Measurements from ENCODE around the gene FAIM2. TPM values are rescaled to one million over a fixed set of nuclear protein-coding genes. Genes with fewer than 3 reads are reported as not detected.

Gene FAIM2
- polyA plus RNA-seq, 3 donors, result 1.9 to 5.4 (median 4.9) TPM

DNA sequence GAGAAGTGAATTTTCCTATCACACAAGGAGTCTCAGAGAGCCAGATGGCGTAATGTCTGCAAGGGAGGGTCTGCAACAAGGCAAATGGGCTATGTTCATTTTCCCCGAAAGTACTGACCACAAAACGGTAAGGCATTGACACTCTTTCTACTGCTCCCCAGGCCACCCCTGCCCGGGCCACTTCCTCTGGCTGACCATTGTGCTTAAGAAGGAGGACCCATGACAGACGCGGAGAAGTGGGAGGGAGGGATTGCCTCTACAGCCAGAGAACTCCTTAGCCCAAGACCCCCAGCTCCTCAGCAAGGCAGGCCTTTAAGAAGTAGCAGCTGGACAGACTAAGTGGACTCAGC, 76.7 kb downstream of the FAIM2 start:
- DNase-seq, result no peak

DNA sequence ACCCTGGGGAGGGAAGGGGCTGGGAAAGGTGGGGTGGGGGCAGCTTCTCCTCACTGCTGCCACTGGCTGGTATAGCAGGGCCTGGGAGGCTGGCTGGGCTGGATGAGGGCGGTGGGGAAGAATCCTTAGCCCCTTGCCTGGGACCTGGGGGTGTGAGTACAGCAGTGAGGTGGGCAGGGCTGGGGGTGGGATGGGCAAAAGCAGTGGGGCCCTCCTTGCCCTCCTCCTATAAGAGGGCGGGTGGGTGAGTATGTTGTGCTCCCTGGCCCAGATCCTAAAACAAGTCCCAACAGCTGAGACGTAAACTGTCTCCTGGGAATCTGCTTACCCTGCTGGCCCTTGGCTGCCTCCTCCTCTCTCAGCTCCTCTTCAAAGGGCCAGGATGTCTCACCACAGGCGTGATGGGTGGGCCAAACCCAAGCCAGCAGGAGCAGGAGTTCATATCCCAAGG, 77.7 kb downstream of the FAIM2 start:
- no peak for DNase-seq

DNA sequence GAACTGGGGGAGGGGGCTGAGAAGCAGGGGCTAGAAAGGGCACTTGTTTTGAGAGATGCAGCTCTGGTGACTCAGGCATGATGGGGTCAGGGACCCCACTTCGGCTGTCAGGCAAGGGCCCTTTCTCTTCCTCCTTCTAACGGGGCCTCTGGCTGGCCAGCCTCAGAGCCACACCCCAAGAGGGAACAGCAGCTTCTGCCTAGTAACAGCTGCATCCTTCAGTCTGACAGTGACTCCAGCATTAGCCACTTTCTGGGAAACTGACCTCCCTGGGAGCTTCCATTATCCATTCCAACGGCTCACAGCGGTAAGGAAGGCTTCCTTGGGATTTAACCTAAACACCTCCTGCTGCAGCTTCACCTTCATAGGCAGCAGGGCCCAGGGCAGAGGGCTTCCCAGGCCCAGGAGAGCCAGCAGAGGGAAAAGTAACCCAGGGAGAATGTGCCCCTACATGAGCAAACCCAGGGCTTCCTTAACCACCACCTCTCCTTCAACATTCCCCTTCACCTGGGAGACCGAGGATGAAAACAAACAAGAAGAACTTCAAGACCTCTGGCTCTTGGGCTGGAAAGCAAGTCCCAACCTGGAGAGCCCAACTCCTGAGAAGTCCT, 78.2 kb downstream of the FAIM2 start:
- no peak for DNase-seq

DNA sequence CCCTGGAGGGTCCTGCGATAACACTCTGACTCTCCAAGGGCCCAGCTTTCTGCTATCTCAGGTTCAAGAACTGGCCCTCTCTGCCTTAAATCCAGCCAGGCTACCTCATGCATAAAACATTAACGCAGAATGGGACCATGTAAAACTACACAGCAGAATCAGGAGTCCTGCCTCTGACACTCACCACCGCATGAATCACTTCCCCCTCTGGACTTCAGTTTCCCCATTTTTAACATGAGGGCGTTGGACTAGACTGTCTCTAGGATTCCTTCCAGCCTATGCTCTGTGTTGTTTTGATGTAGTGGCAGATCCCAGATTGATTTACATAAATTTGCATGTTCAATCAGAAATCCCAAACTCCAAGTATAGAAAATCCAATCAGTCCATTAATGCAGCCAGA, 78.8 kb downstream of the FAIM2 start:
- DNase-seq, result no peak

DNA sequence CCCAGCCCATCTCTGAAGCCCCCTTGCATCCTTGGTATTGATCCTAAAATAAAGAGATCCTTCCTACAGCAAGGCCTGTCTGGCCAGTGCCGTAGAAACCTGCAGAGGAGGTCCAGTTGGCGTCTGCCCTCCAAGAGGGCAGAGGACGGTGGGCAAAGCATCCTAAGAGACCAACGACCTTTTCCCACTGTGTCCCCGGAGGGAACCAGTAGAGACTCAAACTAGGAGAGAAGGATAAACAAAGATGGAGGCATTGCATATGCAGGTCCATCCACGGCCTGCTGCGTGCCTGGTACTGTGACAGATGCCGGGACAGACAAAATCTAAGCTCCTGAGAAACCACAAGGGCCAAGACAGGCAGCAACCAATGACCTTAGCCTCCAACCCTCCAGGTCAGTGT, 79.3 kb downstream of the FAIM2 start:
- no peak for DNase-seq

DNA sequence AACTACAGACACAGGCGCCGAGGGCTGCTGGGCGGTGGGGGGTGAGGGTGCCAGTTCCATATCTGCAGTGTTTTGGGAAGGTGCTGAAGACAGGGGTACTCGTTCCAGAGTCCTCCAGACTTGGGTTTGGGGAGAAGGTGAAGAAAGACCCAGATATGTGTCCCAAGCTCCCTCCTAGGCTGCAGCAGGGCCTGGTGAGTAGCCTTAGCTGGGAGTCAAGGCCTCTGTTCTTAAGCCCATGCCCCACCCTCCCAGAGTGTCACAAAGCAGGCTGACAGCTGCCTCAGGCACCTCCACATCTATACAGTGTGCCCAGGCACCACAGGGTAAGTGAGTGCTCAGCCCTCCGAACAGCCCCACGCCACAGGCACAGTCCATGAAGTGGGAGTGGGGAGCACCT, 79.7 kb downstream of the FAIM2 start:
- no peak for DNase-seq

DNA sequence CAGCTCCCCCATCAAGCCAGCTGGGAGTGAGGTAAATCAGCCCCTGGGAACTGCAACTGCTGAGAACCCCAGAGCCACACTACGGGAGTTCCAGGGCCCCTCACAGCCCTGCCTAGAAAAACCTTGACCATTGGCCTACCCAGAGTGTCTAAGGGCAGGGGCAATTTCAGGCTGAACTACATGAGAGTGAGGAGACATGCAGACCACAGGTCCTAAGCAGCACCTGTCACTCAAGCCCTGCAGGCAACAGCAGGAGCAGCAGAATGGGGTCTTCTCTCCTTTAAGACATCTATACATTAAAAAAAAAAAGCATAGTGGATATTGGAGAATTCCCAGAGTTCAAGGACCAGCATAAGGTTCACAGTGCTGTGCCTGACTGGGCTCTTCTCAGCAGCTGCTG, 80.3 kb downstream of the FAIM2 start:
- no peak for DNase-seq

DNA sequence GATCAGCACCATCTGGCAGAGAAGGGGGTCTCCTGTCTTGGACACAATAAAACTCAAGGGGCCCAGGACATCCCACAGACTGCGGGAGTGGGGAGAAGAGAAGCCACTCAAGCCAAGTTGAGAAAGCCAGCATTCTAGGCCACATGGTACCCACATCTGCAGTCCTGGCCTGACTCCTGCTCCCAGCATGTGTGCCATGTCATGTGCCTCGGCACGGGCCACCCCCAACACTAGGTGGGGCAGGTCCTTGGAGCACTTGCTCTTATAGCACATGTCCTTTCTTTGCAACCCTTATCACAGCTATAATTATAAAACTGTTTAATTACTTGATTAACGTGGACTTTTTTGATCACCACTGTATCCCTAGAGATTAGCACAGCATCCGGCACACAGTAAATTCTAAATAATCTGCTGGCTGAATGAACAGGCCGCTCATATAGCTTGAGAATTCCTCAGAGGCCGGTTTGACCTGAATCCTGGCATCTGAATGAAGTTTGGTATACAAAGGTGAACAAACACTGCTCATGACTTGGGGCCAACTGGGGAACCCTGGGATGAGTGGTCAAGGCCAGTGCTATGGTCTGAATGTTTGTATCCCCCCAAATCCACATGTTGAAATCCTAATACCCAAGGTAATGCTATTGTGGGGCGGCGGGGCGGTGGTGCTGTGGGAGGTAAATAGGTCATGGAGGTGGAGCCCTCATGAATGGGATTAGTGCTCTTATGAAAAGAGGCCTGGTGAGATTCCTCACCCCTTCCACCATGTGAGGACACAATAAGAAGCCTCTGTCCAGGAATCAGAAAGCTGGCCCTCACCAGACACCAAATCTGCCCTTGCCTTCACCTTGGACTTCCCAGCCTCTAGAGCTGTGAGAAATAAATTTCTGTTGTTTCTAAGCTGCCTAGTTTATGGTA, 82.1 kb downstream of the FAIM2 start:
- no peak for DNase-seq

DNA sequence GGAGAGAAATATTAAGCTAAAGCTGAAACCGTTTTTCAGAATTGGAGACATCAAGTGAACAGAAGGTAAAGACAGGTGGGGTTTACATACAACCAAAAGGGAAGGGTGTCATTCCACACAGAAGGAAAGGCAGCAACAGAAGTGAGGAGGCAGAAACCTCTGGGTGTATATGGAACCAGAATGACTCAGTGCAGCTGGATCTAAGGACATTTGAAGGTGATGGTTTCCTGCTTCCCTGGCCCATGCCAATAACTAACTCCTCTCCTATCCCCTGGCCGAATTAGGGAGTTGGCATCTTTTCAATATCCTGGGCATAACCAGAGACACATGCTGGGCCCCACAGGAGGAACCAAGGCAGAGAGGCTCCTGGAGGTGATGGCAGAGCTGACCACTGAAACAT, 83.9 kb downstream of the FAIM2 start:
- DNase-seq, result no peak

DNA sequence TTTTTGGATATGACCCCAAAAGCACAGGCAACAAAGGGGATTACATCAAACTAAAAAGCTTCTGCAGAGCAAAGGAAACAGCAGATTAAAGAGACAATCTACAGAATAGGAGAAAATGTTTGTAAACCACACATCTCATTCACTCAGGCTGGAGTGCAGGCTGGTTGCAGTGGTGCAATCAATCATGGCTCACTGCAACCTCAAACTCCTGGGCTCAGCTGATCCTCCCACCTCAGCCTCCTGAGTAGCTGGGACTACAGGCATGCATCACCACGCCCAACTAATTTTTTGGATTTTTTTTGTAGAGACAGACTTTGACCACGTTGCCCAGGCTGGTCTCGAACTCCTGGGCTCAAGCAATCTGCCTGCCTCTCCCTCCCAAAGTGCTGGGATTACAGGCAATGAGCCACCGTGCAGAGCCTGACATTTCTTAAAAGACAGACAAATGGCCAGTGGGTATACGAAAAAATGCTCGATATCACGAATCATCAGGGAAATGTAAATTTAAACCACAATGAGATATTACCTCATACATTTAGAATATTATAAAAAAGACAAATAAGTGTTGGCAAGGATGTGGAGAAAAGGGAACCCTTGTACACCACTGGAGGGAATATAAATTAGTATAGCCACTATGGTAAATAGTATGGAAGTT, 85.3 kb downstream of the FAIM2 start:
- no peak for DNase-seq

Other genes with a start within 250 kb of the FAIM2 start
- 10 to 100 TPM; 37.1 to 39.0 (median 37.1) TPM for gene FMNL3, start 196.5 kb downstream of the FAIM2 start, polyA plus RNA-seq (ENCODE audit: insufficient read length in 3 of 3)
- gene TMBIM6, start 162.3 kb downstream of the FAIM2 start, polyA plus RNA-seq (ENCODE audit: insufficient read length in 3 of 3), result 100 to 1,000 TPM; 714 to 750 (median 741) TPM
- 10 to 100 TPM; 23.4 to 27.7 (median 23.5) TPM for gene NCKAP5L, start 75.5 kb downstream of the FAIM2 start, polyA plus RNA-seq (ENCODE audit: insufficient read length in 3 of 3)
- 1 to 10 TPM; 7.4 to 9.7 (median 9.4) TPM for gene BCDIN3D, start 60.8 kb downstream of the FAIM2 start, polyA plus RNA-seq (ENCODE audit: insufficient read length in 3 of 3)
- 100 to 1,000 TPM in 2 of 3 donors, 10 to 100 TPM in 1; 75.1 to 170 (median 128) TPM for gene AQP2, start 46.8 kb upstream of the FAIM2 start, polyA plus RNA-seq (ENCODE audit: insufficient read length in 3 of 3)
- gene AQP5, start 58.0 kb upstream of the FAIM2 start, polyA plus RNA-seq (ENCODE audit: insufficient read length in 3 of 3), result 1 to 10 TPM; 1.4 to 2.8 (median 2.3) TPM
- gene AQP6, start 69.0 kb upstream of the FAIM2 start, polyA plus RNA-seq (ENCODE audit: insufficient read length in 3 of 3), result 10 to 100 TPM; 15.4 to 28.6 (median 23.3) TPM
- gene RACGAP1, start 121.6 kb upstream of the FAIM2 start, polyA plus RNA-seq (ENCODE audit: insufficient read length in 3 of 3), result 10 to 100 TPM; 47.5 to 49.4 (median 49.0) TPM
- 1 to 10 TPM; 4.6 to 5.6 (median 5.5) TPM for gene ASIC1, start 153.7 kb upstream of the FAIM2 start, polyA plus RNA-seq (ENCODE audit: insufficient read length in 3 of 3)
- 100 to 1,000 TPM; 184 to 205 (median 190) TPM for gene SMARCD1, start 181.4 kb upstream of the FAIM2 start, polyA plus RNA-seq (ENCODE audit: insufficient read length in 3 of 3)
- 10 to 100 TPM; 70.6 to 80.1 (median 72.5) TPM for gene GPD1, start 200.1 kb upstream of the FAIM2 start, polyA plus RNA-seq (ENCODE audit: insufficient read length in 3 of 3)
- 10 to 100 TPM; 49.0 to 57.9 (median 52.4) TPM for gene COX14, start 208.3 kb upstream of the FAIM2 start, polyA plus RNA-seq (ENCODE audit: insufficient read length in 3 of 3)